ENCODE data around the gene SMURF1. TPM values are rescaled to one million over a fixed set of nuclear protein-coding genes. Genes with fewer than 3 reads are reported as not detected.

Gene SMURF1
- total and polyA plus RNA-seq, 10 donors: 2.5 to 29.0 (median 21.0) TPM

DNA sequence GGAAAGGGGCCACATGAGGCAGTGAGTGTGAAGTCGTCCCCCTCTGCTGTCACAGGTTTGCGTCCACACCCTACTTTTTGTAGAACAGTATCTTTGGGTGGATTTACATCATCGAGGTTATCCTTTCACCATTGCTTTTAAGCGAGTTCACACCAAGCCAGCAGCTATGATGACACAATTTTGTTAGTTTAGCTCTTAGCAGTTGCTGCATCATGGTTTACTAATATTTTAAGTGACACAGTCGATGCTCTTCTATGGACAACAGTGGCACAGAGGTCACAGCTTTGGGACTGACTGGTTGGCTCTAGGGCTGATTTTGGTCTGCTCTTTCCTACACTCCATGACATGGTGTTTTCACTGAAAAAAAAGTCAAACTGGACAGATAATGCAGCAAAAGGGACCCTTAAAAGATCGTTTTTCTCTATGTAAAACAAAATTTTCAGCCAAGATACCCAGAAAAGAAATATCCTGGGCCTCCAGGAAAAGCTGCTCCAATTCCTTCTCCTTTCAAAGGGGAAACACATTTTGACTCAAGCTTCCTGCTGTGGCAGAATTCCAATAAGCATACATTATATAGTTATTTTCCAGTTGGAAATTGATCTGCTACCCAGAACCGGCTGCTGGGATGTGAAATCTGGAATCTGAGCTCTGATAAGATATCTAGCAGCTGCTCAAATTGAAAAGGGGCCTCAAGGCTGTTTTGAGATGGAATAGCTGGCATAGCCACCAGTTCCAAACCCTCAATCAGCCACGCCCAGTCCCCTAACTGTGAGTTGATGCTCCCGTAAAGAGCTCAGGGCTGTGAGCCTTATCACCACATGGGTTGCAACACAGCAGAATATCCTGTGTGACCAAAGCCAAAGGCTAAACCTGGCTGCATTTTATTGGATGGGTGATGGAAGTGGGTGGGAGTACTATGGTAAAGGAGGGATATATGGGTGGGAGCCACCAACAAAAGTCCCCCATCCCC lies 114.2 kb downstream of the SMURF1 start:
- intact Hi-C loops (cut with DNase I; ENCODE audit: low total_unique reads): no loop called here
- Histone ChIP-seq H3K27ac (peak overlapping the region in 5 of 8 donors; percentile 15 to 63 (median 50)), H3K4me3 (no peak overlapping the region), H3K4me1 (peaks cover 0 to 6% (median 0%) of the 10 kb centered on the region in 6 donors), H3K27me3 (replicated peaks in 1 of 7) (no peaks in the 10 kb centered on the region), H3K36me3 (peaks cover 5 to 84% (median 69%) of the 10 kb centered on the region in 6 donors), H3K9me3 (no peaks in the 10 kb centered on the region)
- no peak for DNase-seq
- no peak for TF ChIP-seq POLR2AphosphoS5 (IDR thresholded peaks at IDR 0.05)
- TF ChIP-seq, protein P1, sequence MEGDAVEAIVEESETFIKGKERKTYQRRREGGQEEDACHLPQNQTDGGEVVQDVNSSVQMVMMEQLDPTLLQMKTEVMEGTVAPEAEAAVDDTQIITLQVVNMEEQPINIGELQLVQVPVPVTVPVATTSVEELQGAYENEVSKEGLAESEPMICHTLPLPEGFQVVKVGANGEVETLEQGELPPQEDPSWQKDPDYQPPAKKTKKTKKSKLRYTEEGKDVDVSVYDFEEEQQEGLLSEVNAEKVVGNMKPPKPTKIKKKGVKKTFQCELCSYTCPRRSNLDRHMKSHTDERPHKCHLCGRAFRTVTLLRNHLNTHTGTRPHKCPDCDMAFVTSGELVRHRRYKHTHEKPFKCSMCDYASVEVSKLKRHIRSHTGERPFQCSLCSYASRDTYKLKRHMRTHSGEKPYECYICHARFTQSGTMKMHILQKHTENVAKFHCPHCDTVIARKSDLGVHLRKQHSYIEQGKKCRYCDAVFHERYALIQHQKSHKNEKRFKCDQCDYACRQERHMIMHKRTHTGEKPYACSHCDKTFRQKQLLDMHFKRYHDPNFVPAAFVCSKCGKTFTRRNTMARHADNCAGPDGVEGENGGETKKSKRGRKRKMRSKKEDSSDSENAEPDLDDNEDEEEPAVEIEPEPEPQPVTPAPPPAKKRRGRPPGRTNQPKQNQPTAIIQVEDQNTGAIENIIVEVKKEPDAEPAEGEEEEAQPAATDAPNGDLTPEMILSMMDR (IDR thresholded peaks at IDR 0.05 in 8 of 11, conservative IDR thresholded peaks at IDR 0.05 in 3 of 11): no peak
- TF ChIP-seq POLR2A (IDR thresholded peaks at IDR 0.05): no peak
- WGBS, 5 donors: 64 to 81% (median 69%) methylated on average over 9 of the region's 9 CpGs

DNA sequence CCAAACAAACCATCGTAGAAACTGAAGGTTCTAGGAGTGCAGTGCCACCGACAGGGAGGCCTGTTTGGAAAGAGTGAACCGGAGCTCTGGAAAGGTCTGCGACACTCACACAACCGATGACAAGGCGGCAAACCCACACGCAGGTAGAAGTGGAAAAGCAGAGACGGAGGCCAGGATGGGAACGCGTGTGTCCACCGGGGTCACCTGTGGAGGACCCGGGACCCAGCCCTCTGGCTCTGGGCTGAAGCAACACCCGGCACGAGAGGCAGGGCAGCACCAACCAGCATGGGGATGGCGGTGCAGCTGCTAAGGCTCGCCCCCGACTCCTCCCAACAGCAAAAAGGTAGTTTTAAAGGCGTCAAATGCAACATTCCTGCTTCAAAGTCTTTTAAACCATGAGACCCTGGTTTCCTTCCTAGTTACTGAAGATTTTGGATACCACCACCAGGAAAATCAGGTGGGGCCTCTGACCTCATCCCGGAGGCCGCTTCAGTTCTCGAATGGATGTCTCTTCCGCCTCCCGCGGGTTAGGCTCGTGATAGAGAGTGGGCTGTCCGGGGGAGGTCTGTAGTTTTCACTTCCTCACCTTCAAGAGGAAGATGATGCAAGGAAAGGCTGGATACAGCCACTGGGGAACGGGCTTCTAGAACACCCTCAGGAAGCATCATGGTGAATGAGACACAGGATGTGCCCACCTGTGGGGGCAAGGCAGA lies 115.5 kb downstream of the SMURF1 start:
- H3K9me3 ChIP-seq: no peaks in the 10 kb centered on the region
- H3K4me1 ChIP-seq: peaks cover 0 to 6% (median 0%) of the 10 kb centered on the region in 6 donors
- H3K4me3 ChIP-seq: no peak overlapping the region
- no peak for TF ChIP-seq POLR2A (IDR thresholded peaks at IDR 0.05)
- TF ChIP-seq, protein P1 (IDR thresholded peaks at IDR 0.05 in 8 of 11, conservative IDR thresholded peaks at IDR 0.05 in 3 of 11): no peak
- TF ChIP-seq POLR2AphosphoS5 (IDR thresholded peaks at IDR 0.05): peak in 2 of 3 donors; percentile 20 to 38
- peak overlapping the region in 1 of 8 donors; percentile 63 for H3K27ac ChIP-seq
- no peaks in the 10 kb centered on the region for H3K27me3 ChIP-seq (replicated peaks in 1 of 7)
- intact Hi-C loops (cut with DNase I; ENCODE audit: low total_unique reads): no loop called here
- 90 to 96% (median 93%) methylated on average over 27 of the region's 27 CpGs for WGBS, 5 donors
- peaks cover 3 to 77% (median 55%) of the 10 kb centered on the region in 6 donors for H3K36me3 ChIP-seq
- no peak for DNase-seq

DNA sequence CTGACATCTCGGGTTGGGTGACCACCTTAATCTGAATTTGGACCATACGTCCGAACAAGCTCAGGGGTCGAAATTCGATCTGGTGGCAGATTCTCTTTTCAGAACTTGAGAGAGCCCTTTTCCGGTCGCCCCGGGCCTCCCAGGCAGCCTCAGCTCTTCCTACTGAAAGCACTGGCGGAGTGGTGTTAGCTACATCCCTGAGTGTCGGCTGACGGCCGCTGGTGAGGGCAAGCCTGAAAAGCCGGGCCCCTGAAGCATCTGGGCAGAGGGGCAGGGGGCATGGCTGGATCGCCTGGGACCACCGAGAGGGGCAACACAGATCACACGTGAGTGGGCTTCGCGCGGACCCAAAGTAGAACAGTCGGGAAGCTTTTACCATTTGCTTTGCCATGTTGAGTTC lies 116.1 kb downstream of the SMURF1 start:
- no peak overlapping the region for H3K4me3 ChIP-seq
- no peaks in the 10 kb centered on the region for H3K9me3 ChIP-seq
- no peak for DNase-seq
- TF ChIP-seq, protein P1 (IDR thresholded peaks at IDR 0.05 in 8 of 11, conservative IDR thresholded peaks at IDR 0.05 in 3 of 11): no peak
- peak in 1 of 3 donors; percentile 40 for TF ChIP-seq POLR2AphosphoS5 (IDR thresholded peaks at IDR 0.05)
- no peak for TF ChIP-seq POLR2A (IDR thresholded peaks at IDR 0.05)
- H3K4me1 ChIP-seq: peaks cover 0 to 6% (median 0%) of the 10 kb centered on the region in 6 donors
- no peaks in the 10 kb centered on the region for H3K27me3 ChIP-seq (replicated peaks in 1 of 7)
- H3K36me3 ChIP-seq: peaks cover 3 to 71% (median 50%) of the 10 kb centered on the region in 6 donors
- H3K27ac ChIP-seq: no peak overlapping the region
- intact Hi-C loops (cut with DNase I; ENCODE audit: low total_unique reads): no loop called here
- 93 to 98% (median 96%) methylated on average over 20 of the region's 20 CpGs for WGBS, 5 donors
